Natural killer cell treated with Interleukin-12 subunit alpha and Interleukin-12 subunit beta and Interleukin-15 and Interleukin-18, amount 100 ng/mL, for 72 hours (primary cell): Measurements from ENCODE around the gene YBX1. TPM values are rescaled to one million over a fixed set of nuclear protein-coding genes. Genes with fewer than 3 reads are reported as not detected.
"Not testable (repeated sequence)": the region's sequence is repeated elsewhere in the genome, so short reads cannot be mapped to it uniquely, and the experiment has no call there.

Experiments
- ATAC-seq, 2 donors: fragments of 150-1000 bp; cut with Tn5 transposase in 1 of 2; sonication (Bioruptor Pico), chemical (Tn5 transposase) in 1 of 2; 2 replicates each; pipeline ENCODE4 v1.10.0; 2021
- DNase-seq: peaks from one replicate; pipeline ENCODE4 v3.0.0; 2022; ENCODE audit warnings: low spot score
- H3K27ac Mint-ChIP-seq, 2 donors: 1 replicate in 1 of 2; 2 replicates in 1 of 2; pipeline ENCODE4 v1.8.0; 2022; ENCODE audit warnings: mixed read lengths in 2 of 2, mild to moderate bottlenecking in 1 of 2, moderate library complexity in 1 of 2
- H3K27me3 Mint-ChIP-seq, 2 donors: 1 replicate in 1 of 2; 2 replicates in 1 of 2; pipeline ENCODE4 v1.8.0; 2022; ENCODE audit warnings: mixed read lengths in 2 of 2
- H3K36me3 Mint-ChIP-seq: one replicate; pipeline ENCODE4 v1.8.0; 2022; ENCODE audit warnings: mixed read lengths
- H3K4me1 Mint-ChIP-seq, 2 donors: 1 replicate in 1 of 2; 2 replicates in 1 of 2; pipeline ENCODE4 v1.8.0; 2022; ENCODE audit warnings: low read depth in 2 of 2, mixed read lengths in 2 of 2, mild to moderate bottlenecking in 1 of 2
- H3K4me3 Mint-ChIP-seq: one replicate; pipeline ENCODE4 v1.8.0; 2022; ENCODE audit warnings: mixed read lengths
- H3K9me3 Mint-ChIP-seq: 2 replicates; pipeline ENCODE4 v1.8.0; 2022; ENCODE audit warnings: mixed read lengths
- total RNA-seq, 2 donors: library from RNA; stranded (reverse); gene quantifications; one replicate each; pipeline ENCODE4 v1.2.3, GENCODE V29; 2022

YBX1 gene
- total RNA-seq, 2 donors from 2014 or later: 459 to 670 TPM

DNA sequence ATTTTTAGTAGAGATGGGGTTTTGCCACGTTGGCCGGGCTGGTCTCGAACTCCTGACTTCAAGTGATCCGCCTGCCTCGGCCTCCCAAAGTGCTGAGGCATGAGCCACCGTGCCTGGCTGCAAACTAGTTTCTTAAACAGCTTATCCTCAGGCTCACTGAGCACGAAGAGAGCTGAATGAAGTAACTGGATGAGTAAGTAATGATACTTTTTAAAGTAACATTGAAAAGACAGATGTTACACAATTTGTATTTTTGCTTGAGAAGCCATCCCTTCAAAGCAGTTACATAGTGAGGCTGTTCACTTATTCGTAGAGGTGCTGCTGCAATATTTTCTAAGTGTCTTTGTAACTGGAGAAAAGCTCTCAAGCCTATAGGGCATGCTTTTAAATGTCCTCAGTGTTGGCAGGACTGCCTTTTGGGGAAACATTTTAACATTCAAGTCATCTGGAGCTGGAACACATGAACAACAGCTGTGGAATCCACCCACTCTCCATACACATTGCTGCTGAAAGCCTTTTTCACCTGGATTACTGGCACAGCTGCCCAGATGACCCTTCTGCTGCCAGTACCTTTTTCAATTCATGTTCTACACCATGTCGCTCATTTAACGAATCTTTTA, 2.7 kb upstream of the YBX1 start:
- H3K4me3 Mint-ChIP-seq: peak overlapping the region; percentile 97
- no peaks in the 10 kb centered on the region for H3K9me3 Mint-ChIP-seq
- peaks cover 29 to 31% of the 10 kb centered on the region in 2 donors for H3K4me1 Mint-ChIP-seq

DNA sequence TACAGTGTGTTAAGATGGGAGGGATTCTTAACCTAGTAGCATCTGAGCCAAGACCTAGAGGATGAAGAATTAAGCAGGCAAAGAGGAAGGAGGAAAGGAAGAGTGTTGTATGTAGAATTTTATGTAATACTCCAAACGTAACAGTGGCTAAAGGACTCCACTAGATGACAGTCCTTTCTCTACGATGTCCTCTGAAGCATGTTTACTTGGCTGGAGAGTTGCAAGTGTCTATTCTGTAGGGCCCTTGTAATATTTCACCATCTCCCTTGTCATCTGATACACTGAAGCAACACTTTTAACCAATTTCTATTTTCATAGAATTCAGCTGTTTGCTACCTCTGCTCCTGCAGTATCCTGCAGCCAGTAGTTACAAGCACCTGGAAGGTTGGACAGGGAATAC, 2.2 kb upstream of the YBX1 start:
- H3K27me3 Mint-ChIP-seq: no peaks in the 10 kb centered on the region
- peaks cover 34 to 37% of the 10 kb centered on the region in 2 donors for H3K4me1 Mint-ChIP-seq
- H3K9me3 Mint-ChIP-seq: no peaks in the 10 kb centered on the region
- no peak for DNase-seq
- H3K27ac Mint-ChIP-seq: peak overlapping the region in 1 of 2 donors; percentile 96
- no peak for ATAC-seq
- peak overlapping the region; percentile 97 for H3K4me3 Mint-ChIP-seq
- peaks cover 19% of the 10 kb centered on the region for H3K36me3 Mint-ChIP-seq

More for the DNA sequence above, 2.7 kb upstream of the YBX1 start:
- no peaks in the 10 kb centered on the region for H3K27me3 Mint-ChIP-seq
- DNase-seq (no peak), ATAC-seq (no peak)
- peaks cover 13% of the 10 kb centered on the region for H3K36me3 Mint-ChIP-seq
- H3K27ac Mint-ChIP-seq: no peak overlapping the region

DNA sequence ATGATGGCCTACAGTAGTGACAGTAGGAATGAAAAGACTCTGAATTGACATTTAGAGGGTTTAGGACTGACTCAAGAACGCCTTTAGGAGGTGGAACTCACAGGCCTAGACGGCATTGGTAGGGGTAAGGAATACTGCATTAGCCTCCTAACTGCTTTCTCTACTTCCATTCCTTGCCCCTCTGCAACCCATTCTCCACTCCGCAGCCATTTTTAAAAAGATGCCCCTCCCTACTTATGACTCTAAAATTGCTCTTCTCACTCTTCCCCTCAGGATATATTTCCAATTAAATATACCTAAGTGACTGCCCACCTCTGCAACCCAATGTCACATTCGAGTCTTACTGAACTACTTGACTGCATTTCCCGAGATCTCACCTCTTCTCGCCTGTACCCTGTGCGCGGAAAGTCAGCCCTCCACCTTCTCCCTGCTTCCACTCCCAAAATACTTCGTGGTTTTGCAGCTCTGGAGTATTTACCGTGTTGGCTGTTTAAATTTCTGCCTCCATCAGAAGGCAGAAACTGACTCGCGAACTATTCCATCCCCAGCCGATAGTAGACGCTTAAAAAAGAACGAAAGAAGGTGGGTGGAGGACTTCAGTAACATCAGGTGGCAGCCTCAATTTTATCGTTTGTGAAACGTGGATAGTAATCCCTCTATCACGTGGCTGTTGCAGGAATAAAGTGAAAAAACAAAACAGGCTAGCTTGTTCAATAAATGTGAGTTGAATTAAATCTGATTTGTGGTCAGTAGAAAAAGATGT, 1.1 kb upstream of the YBX1 start:
- Mint-ChIP-seq H3K9me3 (no peaks in the 10 kb centered on the region), H3K4me1 (peaks cover 39 to 45% of the 10 kb centered on the region in 2 donors), H3K36me3 (peaks cover 24% of the 10 kb centered on the region), H3K27me3 (no peaks in the 10 kb centered on the region), H3K4me3 (peak overlapping the region; percentile 97), H3K27ac (peak overlapping the region; percentile 96 to 97)
- ATAC-seq (no peak), DNase-seq (no peak)

DNA sequence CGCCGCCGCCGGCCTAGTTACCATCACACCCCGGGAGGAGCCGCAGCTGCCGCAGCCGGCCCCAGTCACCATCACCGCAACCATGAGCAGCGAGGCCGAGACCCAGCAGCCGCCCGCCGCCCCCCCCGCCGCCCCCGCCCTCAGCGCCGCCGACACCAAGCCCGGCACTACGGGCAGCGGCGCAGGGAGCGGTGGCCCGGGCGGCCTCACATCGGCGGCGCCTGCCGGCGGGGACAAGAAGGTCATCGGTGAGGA, 193 bp downstream of the YBX1 start:
- peak; percentile 34 to 40 for ATAC-seq
- not testable (repeated sequence) for DNase-seq, H3K9me3 Mint-ChIP-seq, H3K27me3 Mint-ChIP-seq
- peaks cover 39 to 50% of the 10 kb centered on the region in 2 donors for H3K4me1 Mint-ChIP-seq
- peak overlapping the region; percentile 97 for H3K4me3 Mint-ChIP-seq
- H3K27ac Mint-ChIP-seq: peak overlapping the region; percentile 96 to 97
- H3K36me3 Mint-ChIP-seq: peaks cover 24% of the 10 kb centered on the region

DNA sequence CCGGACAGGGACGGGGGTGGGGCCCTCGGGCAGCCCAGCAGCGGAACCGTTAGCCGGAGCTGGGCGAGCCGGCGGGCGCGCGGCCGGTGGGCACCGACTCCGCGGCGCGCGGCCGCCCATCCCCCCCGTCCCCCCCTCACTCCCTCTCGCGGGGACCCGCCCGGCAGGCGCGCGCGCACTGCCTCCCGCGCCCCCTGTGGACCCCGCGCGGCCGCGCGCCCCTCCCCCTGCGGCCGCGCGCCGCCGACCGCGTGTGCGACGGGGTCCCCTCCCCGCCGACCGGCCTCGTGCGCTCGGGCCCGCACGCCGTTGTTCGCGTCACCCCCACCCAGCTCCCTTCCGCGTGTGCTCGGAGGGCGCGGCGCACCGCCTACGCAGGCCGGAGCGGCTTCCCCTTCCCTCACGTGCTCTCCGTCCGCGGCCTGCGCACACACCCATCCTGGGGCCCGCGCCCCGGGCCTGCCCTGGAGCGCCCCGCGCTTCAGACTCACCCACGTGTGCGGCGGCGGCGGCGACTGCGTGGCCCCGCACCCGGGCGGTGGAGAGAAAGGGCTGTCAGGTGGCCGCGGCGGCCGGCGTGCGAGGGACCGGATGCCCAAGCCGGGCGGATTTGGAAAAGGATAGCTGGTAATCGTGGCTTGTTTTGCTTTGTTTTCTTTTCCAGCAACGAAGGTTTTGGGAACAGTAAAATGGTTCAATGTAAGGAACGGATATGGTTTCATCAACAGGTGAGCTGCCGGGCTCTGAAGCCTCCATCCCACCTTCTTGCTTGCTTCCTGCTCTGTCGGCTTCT, 717 bp downstream of the YBX1 start:
- peak; percentile 59 to 60 for ATAC-seq
- Mint-ChIP-seq H3K9me3 (no peaks in the 10 kb centered on the region), H3K4me3 (peak overlapping the region; percentile 99), H3K27ac (peak overlapping the region; percentile 96 to 97), H3K4me1 (peaks cover 41 to 55% of the 10 kb centered on the region in 2 donors), H3K36me3 (peaks cover 24% of the 10 kb centered on the region), H3K27me3 (no peaks in the 10 kb centered on the region)
- peak; percentile 77 for DNase-seq

DNA sequence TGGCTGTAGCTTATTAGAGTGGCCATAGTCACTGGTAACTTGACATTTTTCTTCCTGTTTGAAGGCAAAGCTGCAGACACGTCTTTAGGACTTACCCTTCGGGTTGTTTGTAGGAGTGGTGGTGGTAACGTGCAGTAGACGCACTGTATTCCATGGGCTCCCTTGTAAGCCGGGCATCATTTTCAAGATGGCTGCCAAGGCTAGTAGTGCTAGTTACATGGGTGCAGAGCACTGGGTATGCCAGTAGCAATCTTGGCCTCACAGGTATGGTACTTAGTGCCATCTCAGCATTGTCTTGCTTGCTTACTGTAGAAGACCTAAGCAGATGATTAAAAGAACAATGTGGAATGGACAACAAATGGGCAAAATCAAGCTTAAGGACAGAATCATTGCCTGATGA, 1.9 kb downstream of the YBX1 start:
- H3K27ac Mint-ChIP-seq: peak overlapping the region; percentile 81 to 86
- peaks cover 49 to 67% of the 10 kb centered on the region in 2 donors for H3K4me1 Mint-ChIP-seq
- DNase-seq: no peak
- no peaks in the 10 kb centered on the region for H3K9me3 Mint-ChIP-seq
- H3K27me3 Mint-ChIP-seq: no peaks in the 10 kb centered on the region
- H3K36me3 Mint-ChIP-seq: peaks cover 24% of the 10 kb centered on the region
- H3K4me3 Mint-ChIP-seq: peak overlapping the region; percentile 99
- no peak for ATAC-seq

DNA sequence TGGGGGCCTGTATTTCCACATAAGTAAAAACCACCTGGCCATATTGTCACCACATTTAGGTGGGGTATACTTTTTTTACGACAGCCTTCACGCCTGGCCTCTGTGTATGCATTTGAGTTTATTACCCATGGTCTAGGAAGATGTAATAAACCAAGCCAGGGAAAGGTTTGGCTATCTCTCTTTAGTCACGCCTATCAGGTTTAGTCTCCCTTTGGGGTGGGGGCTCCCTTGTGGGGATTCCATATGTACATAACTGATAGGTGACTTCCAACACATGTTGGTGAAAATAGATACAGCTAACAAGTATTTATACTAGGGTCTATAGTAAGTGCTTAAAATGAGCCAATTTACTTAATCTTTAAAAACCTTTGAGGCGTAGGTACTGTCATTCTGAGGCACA, 4.2 kb downstream of the YBX1 start:
- Mint-ChIP-seq H3K27me3 (no peaks in the 10 kb centered on the region), H3K4me1 (peaks cover 53 to 62% of the 10 kb centered on the region in 2 donors), H3K4me3 (peak overlapping the region; percentile 50), H3K27ac (peak overlapping the region in 1 of 2 donors; percentile 18), H3K9me3 (no peaks in the 10 kb centered on the region), H3K36me3 (peaks cover 24% of the 10 kb centered on the region)
- DNase-seq (no peak), ATAC-seq (no peak)

DNA sequence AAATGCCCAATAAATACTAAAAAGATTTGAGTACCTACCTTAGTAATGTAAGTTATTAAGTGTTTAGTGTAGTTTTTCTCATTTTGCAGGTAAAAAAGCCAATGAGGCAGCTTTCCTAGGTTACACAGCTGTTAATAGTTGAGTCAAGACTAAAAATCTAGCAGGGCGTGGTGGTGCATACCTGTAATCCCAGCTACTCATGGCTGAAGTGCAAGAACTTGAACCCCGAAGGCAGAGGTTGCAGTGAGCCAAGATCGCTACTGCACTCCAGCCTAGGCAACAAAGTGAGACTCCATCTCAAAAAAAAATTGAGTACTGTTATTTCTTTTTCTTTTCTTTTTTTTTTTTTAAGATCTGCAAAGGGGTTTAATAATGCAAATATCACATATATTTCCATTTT, 7.7 kb downstream of the YBX1 start:
- H3K27ac Mint-ChIP-seq: no peak overlapping the region

DNA sequence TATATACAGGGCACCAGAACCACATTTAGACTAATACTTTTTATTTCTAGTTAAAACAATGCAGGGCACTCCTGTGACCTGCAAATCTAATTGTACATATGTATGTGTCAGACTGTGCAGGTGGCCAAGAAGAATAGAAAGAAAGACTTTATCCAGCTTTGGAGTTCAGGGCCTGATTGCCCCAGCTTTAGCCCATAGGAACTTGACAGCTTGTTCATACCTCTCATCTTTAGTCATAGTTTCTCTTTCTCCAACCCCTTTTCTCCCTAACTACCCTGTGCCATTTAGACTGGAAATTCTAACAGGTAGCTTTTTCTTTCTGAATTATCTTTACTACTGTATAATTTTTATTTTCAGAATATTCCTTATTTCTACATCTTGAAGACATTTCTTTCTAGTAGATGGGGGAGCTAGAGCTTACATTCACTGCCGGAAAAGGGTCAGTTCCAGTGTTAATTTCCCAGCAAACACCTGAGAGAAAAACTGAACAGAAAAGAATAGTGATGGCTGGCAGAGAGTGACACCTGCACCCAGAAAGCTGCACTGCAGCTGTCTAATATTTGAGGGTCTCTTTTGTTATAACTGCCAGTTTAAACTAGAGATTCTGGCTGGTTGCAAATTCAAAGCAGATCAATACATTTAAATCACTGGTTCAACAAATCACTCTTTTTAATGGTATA, 8.4 kb downstream of the YBX1 start:
- ATAC-seq: peak in 1 of 2 donors; percentile 63

More for the DNA sequence above, 7.7 kb downstream of the YBX1 start:
- Mint-ChIP-seq H3K4me3 (no peak overlapping the region), H3K9me3 (no peaks in the 10 kb centered on the region), H3K36me3 (peaks cover 12% of the 10 kb centered on the region), H3K4me1 (peaks cover 47 to 61% of the 10 kb centered on the region in 2 donors), H3K27me3 (no peaks in the 10 kb centered on the region)
- ATAC-seq: no peak
- no peak for DNase-seq

DNA sequence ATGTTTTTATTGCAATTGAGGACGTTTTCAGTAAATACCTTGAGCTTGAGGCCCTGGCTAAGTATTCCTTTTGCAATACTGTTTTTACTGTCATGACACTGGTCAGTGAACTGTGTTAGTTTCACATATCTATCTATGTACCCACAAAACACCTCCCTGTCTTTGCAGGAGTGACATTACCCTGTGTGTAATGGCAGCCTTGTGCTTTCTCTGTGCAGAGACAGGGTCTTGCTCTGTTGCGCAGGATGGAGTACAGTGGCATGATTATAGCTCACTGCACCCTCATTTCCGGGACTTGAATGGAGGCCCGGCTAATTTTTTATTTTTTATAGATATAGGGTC, 8.9 kb downstream of the YBX1 start:
- DNase-seq: no peak
- Mint-ChIP-seq H3K27me3 (no peaks in the 10 kb centered on the region), H3K36me3 (peaks cover 14% of the 10 kb centered on the region), H3K27ac (no peak overlapping the region), H3K4me1 (peaks cover 54 to 56% of the 10 kb centered on the region in 2 donors), H3K4me3 (no peak overlapping the region), H3K9me3 (no peaks in the 10 kb centered on the region)
- peak in 1 of 2 donors; percentile 63 for ATAC-seq

More for the DNA sequence above, 8.4 kb downstream of the YBX1 start:
- no peak for DNase-seq
- no peaks in the 10 kb centered on the region for H3K27me3 Mint-ChIP-seq
- H3K36me3 Mint-ChIP-seq: peaks cover 9% of the 10 kb centered on the region
- H3K4me3 Mint-ChIP-seq: no peak overlapping the region
- H3K9me3 Mint-ChIP-seq: no peaks in the 10 kb centered on the region
- H3K4me1 Mint-ChIP-seq: peaks cover 50 to 54% of the 10 kb centered on the region in 2 donors
- H3K27ac Mint-ChIP-seq: no peak overlapping the region

DNA sequence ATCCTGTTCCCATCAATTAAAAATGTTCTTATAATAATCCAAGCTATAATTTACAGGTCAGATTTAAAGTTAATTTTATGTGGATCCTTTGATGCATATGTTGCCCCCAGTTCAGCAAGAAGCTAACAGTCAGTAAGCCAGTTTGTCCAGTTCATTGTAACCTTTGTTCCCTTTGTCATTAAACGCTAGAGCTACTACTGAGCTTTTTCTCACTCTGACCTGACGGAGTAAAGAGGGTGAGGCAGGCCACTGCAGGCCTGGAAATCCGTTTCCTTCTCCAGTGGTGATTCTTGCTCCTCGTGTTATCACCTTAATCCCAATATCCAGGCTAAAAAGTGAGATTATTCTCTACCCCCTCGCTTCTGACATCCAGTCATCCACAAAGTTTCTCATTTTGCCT, 10.2 kb downstream of the YBX1 start:
- Mint-ChIP-seq H3K27me3 (no peaks in the 10 kb centered on the region), H3K4me3 (no peak overlapping the region), H3K36me3 (peaks cover 26% of the 10 kb centered on the region), H3K4me1 (peaks cover 54 to 57% of the 10 kb centered on the region in 2 donors), H3K9me3 (no peaks in the 10 kb centered on the region), H3K27ac (peak overlapping the region in 1 of 2 donors; percentile 23)
- no peak for DNase-seq
- ATAC-seq: no peak

DNA sequence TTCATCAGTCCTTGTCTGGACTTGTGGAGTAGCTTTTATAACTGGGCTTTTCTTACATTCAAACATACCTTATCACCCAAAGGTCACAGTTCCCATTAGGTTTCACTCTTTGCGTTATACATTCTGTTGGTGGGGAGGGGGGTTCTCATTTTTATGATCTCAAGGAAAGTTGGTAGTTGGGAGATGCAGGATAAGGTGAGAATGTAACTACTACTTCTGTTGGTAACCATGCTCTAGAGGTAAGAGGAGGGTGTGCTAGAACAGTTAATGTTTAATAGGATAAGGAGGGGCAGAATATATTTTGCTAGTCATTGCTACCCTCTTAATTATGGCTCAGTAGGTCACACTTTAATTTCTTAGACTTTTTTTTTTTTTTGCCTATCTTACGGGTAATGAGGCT, 10.7 kb downstream of the YBX1 start:
- H3K27me3 Mint-ChIP-seq: no peaks in the 10 kb centered on the region
- H3K4me1 Mint-ChIP-seq: peaks cover 49 to 52% of the 10 kb centered on the region in 2 donors
- no peak overlapping the region for H3K4me3 Mint-ChIP-seq
- no peak for DNase-seq
- H3K9me3 Mint-ChIP-seq: no peaks in the 10 kb centered on the region
- peaks cover 28% of the 10 kb centered on the region for H3K36me3 Mint-ChIP-seq
- H3K27ac Mint-ChIP-seq: no peak overlapping the region
- ATAC-seq: no peak

DNA sequence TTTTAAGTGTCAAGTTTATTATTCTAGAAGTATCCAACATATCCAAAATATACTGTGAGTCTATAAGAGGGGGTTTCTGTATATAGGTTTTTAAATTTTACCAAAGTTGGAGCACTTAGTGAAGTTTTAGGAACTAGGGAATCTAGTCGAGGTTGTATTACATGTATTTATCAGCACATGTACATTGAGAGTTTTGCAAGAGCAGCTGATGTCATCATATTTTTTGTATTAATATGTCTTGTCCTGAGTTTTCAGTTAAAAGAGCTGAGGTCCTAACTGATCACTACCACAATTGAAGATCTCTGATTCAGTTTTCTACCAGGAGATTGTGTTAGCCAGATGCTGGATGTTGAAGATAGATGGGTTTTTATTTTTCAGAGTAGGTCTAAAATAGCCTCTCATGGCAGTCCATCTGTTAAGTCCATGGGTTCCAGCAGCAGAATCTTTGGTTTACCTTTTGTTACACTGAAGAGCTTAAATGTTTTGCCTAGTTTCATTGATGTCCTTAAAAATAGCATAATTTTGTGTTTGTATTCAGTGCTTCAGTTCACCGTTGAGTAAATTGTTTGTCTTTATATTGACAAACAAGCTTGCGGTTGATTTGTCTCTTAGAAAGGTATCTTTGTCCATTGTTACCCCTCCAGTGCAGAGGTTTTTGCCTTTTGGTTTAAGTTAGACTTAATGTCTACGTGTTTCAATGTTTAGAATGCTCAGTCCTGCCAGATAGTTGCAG, 16.0 kb downstream of the YBX1 start:
- Mint-ChIP-seq H3K36me3 (peaks cover 51% of the 10 kb centered on the region), H3K4me3 (no peak overlapping the region), H3K27me3 (no peaks in the 10 kb centered on the region), H3K4me1 (peaks cover 24 to 29% of the 10 kb centered on the region in 2 donors), H3K9me3 (no peaks in the 10 kb centered on the region), H3K27ac (peak overlapping the region; percentile 4 to 36)
- ATAC-seq (no peak), DNase-seq (no peak)
